Fibroblast of pulmonary artery (primary cell): ENCODE results near the gene CIRBP.

ENCODE experiments used
- DNase-seq: peaks from one replicate; pipeline ENCODE4 v3.0.0-alpha.2; 2010; ENCODE audit warnings: low read depth
- H3K4me3 ChIP-seq: replicated peaks from 2 replicates; pipeline ENCODE4 v1.5.1; 2011; ENCODE audit warnings: low read depth, mild to moderate bottlenecking, control low read depth, low read length, moderate library complexity
- CTCF ChIP-seq: IDR thresholded peaks from 2 replicates; pipeline ENCODE4 v1.5.1; 2011; ENCODE audit warnings: mild to moderate bottlenecking, control low read depth, low read length, inconsistent platforms; ENCODE audit errors: missing control alignments

Gene CIRBP

GRCh38 chr19:1236576-1236975, 32.6 kb upstream of the CIRBP start:
- DNase-seq, result no peak
- H3K4me3 ChIP-seq, result peak overlapping the region; percentile 69
- TF ChIP-seq CTCF, result no peak

GRCh38 chr19:1237027-1237659, 32.0 kb upstream of the CIRBP start:
- H3K4me3 ChIP-seq, result peak overlapping the region; percentile 69
- no peak for DNase-seq
- no peak for TF ChIP-seq CTCF

- peak within 1 kb of the TSS; percentile 69 for H3K4me3 ChIP-seq
- no peak for TF ChIP-seq CTCF
Observed at GRCh38 chr19:1237754-1238368, 31.3 kb upstream of the CIRBP start, which contains the start of gene CBARP. Gene CBARP, minus strand, starts transcription at chr19:1238005. Its CDS starts 1,905 bp downstream, at chr19:1236100.

GRCh38 chr19:1238369-1239303, 30.5 kb upstream of the CIRBP start:
- no peak for TF ChIP-seq CTCF
- DNase-seq, result no peak
- peak overlapping the region; percentile 44 for H3K4me3 ChIP-seq

More at GRCh38 chr19:1237754-1238368, 31.3 kb upstream of the CIRBP start, which contains the start of gene CBARP:
- DNase-seq, result peak; percentile 32

- TF ChIP-seq CTCF, result no peak
- no peak overlapping the region for H3K4me3 ChIP-seq
- no peak for DNase-seq
Observed at GRCh38 chr19:1239420-1239795, 29.7 kb upstream of the CIRBP start.

- H3K4me3 ChIP-seq, result peak overlapping the region; percentile 36
- peak; percentile 38 for TF ChIP-seq CTCF
- DNase-seq, result peak; percentile 94
Observed at GRCh38 chr19:1239796-1240737, 29.1 kb upstream of the CIRBP start.
